ENCODE data around the gene SLC43A2.

SLC43A2 gene

GRCh38 chr17:1612400-1612799 is 16.2 kb downstream of the SLC43A2 start:
- H3K9me3 ChIP-seq (ENCODE audit: control insufficient read depth, insufficient read depth, low read depth, low read length): no peaks in the 10 kb centered on the region

GRCh38 chr17:1611715-1612114 is 16.9 kb downstream of the SLC43A2 start:
- H3K4me1 ChIP-seq (ENCODE audit: control insufficient read depth, insufficient read depth, low read length): no peaks in the 10 kb centered on the region
- TF ChIP-seq ZNF791 (tag by site-specific recombination; IDR thresholded peaks at IDR 0.05): no peak
- TF ChIP-seq ZNF394 (tag by site-specific recombination; IDR thresholded peaks at IDR 0.05; ENCODE audit: borderline replicate concordance): no peak
- no peak for TF ChIP-seq ZNF404 (tag by site-specific recombination; IDR thresholded peaks at IDR 0.05)
- no peak for TF ChIP-seq ZNF830 (tag by site-specific recombination; IDR thresholded peaks at IDR 0.05; ENCODE audit: low read depth)
- TF ChIP-seq REPIN1 (tag by site-specific recombination; IDR thresholded peaks at IDR 0.05; ENCODE audit: low read depth): no peak
- TF ChIP-seq ATF2 (tag by site-specific recombination; IDR thresholded peaks at IDR 0.05; ENCODE audit: low read depth): no peak
- TF ChIP-seq ZNF202 (tag by site-specific recombination; IDR thresholded peaks at IDR 0.05; ENCODE audit: borderline replicate concordance): no peak
- no peak for TF ChIP-seq GLI2 (tag by site-specific recombination; IDR thresholded peaks at IDR 0.05; ENCODE audit: borderline replicate concordance, low read depth)
- no peaks in the 10 kb centered on the region; a peak in 1 of 3 replicates for H3K36me3 ChIP-seq (ENCODE audit: control insufficient read depth in 2 of 2, insufficient read depth in 1 of 2, low read length in 2 of 2)
- no peak overlapping the region for H3K27ac ChIP-seq (ENCODE audit: extremely low read depth, low read depth, low read length)
- no peak overlapping the region for H3K4me3 ChIP-seq (ENCODE audit: low read depth, low read length)
- ChIA-PET CTCF (interaction anchor here (0.7 to 1.5 kb wide), 2 partner anchors 19 to 212 kb away, joined by 3 to 4 read pairs; no protein-coding TSS in a partner anchor), POLR2A (interaction anchor here (0.7 kb wide), 3 partner anchors 18 to 121 kb away, joined by 3 to 5 read pairs (median 3); no protein-coding TSS in a partner anchor)
- H3K9me3 ChIP-seq (ENCODE audit: control insufficient read depth, insufficient read depth, low read depth, low read length): no peaks in the 10 kb centered on the region

More at GRCh38 chr17:1612400-1612799, 16.2 kb downstream of the SLC43A2 start:
- POLR2A ChIA-PET: no interaction called here
- no peaks in the 10 kb centered on the region; a peak in 1 of 3 replicates for H3K36me3 ChIP-seq (ENCODE audit: control insufficient read depth in 2 of 2, insufficient read depth in 1 of 2, low read length in 2 of 2)
- H3K4me1 ChIP-seq (ENCODE audit: control insufficient read depth, insufficient read depth, low read length): no peaks in the 10 kb centered on the region
- no peak overlapping the region for H3K27ac ChIP-seq (ENCODE audit: extremely low read depth, low read depth, low read length)
- H3K4me3 ChIP-seq (ENCODE audit: low read depth, low read length): no peak overlapping the region
- TF ChIP-seq ZNF394 (tag by site-specific recombination; IDR thresholded peaks at IDR 0.05; ENCODE audit: borderline replicate concordance) (no peak), ZNF341 (tag by site-specific recombination; IDR thresholded peaks at IDR 0.05; ENCODE audit: low read depth) (no peak), ZNF792 (tag by site-specific recombination; IDR thresholded peaks at IDR 0.05) (no peak), KLF7 (tag by site-specific recombination; IDR thresholded peaks at IDR 0.05; ENCODE audit: borderline replicate concordance) (no peak), ZNF549 (tag by site-specific recombination; IDR thresholded peaks at IDR 0.05) (no peak)
- CTCF ChIA-PET: interaction anchor here (0.7 kb wide), 1 partner anchor 36 kb away, joined by 3 read pairs; no protein-coding TSS in a partner anchor

- ChIA-PET POLR2A (no interaction called here), CTCF (interaction anchor here (1.4 to 1.5 kb wide), 2 partner anchors 9 to 34 kb away, joined by 5 read pairs; no protein-coding TSS in a partner anchor)
- no peak overlapping the region for H3K27ac ChIP-seq (ENCODE audit: extremely low read depth, low read depth, low read length)
- H3K36me3 ChIP-seq (ENCODE audit: control insufficient read depth in 2 of 2, insufficient read depth in 1 of 2, low read length in 2 of 2): no peaks in the 10 kb centered on the region; a peak in 1 of 3 replicates
- no peaks in the 10 kb centered on the region for H3K9me3 ChIP-seq (ENCODE audit: control insufficient read depth, insufficient read depth, low read depth, low read length)
- no peaks in the 10 kb centered on the region for H3K4me1 ChIP-seq (ENCODE audit: control insufficient read depth, insufficient read depth, low read length)
- H3K4me3 ChIP-seq (ENCODE audit: low read depth, low read length): no peak overlapping the region
- no peak for TF ChIP-seq ZBTB44 (tag by site-specific recombination; IDR thresholded peaks at IDR 0.05)
- no peak for TF ChIP-seq HIC1 (tag by site-specific recombination; IDR thresholded peaks at IDR 0.05)
- no peak for TF ChIP-seq ZNF341 (tag by site-specific recombination; IDR thresholded peaks at IDR 0.05; ENCODE audit: low read depth)
- TF ChIP-seq ZNF645 (tag by site-specific recombination; IDR thresholded peaks at IDR 0.05): no peak
- no peak for TF ChIP-seq MZF1 (tag by site-specific recombination; IDR thresholded peaks at IDR 0.05; ENCODE audit: borderline replicate concordance)
- TF ChIP-seq KLF10 (tag by site-specific recombination; IDR thresholded peaks at IDR 0.05): no peak
- TF ChIP-seq ZNF350 (tag by site-specific recombination; IDR thresholded peaks at IDR 0.05): no peak
- no peak for TF ChIP-seq ZNF16 (tag by site-specific recombination; IDR thresholded peaks at IDR 0.05; ENCODE audit: low read depth)
- no peak for TF ChIP-seq ZNF549 (tag by site-specific recombination; IDR thresholded peaks at IDR 0.05)
These were observed 20.0 kb downstream of the SLC43A2 start for GRCh38 chr17:1608676-1609075.
